ENCODE data around the gene DNAJB8.

DNAJB8 gene

GRCh38 chr3:128464188-128464587 is 2.5 kb downstream of the DNAJB8 start:
- DNase-seq (ENCODE audit: low spot score) = no peak

GRCh38 chr3:128463771-128464170 is 2.9 kb downstream of the DNAJB8 start:
- DNase-seq (ENCODE audit: low spot score) = no peak

GRCh38 chr3:128463354-128463753 is 3.3 kb downstream of the DNAJB8 start:
- DNase-seq (ENCODE audit: low spot score) = no peak

- no peak for DNase-seq (ENCODE audit: low spot score)
Measured at GRCh38 chr3:128462931-128463330, 3.8 kb downstream of the DNAJB8 start.

GRCh38 chr3:128462341-128462910 is 4.3 kb downstream of the DNAJB8 start:
- DNase-seq (ENCODE audit: low spot score) = no peak

- DNase-seq (ENCODE audit: low spot score) = no peak
Measured at GRCh38 chr3:128461731-128462130, 5.0 kb downstream of the DNAJB8 start.

- no peak for DNase-seq (ENCODE audit: low spot score)
Measured at GRCh38 chr3:128459461-128459820, 7.2 kb downstream of the DNAJB8 start.

GRCh38 chr3:128458746-128459460 is 7.8 kb downstream of the DNAJB8 start:
- no peak for DNase-seq (ENCODE audit: low spot score)

GRCh38 chr3:128457937-128458336 is 8.8 kb downstream of the DNAJB8 start:
- DNase-seq (ENCODE audit: low spot score) = no peak

- DNase-seq (ENCODE audit: low spot score) = no peak
Measured at GRCh38 chr3:128456776-128457715, 9.6 kb downstream of the DNAJB8 start.

- DNase-seq (ENCODE audit: low spot score) = no peak
Measured at GRCh38 chr3:128455786-128456748, 10.6 kb downstream of the DNAJB8 start.

GRCh38 chr3:128455116-128455515 is 11.6 kb downstream of the DNAJB8 start:
- DNase-seq (ENCODE audit: low spot score) = no peak

- DNase-seq (ENCODE audit: low spot score) = no peak
Measured at GRCh38 chr3:128454310-128454618, 12.4 kb downstream of the DNAJB8 start.

- DNase-seq (ENCODE audit: low spot score) = no peak
Measured at GRCh38 chr3:128453501-128454309, 13.0 kb downstream of the DNAJB8 start.

GRCh38 chr3:128452678-128453275 is 13.9 kb downstream of the DNAJB8 start:
- DNase-seq (ENCODE audit: low spot score) = no peak

- DNase-seq (ENCODE audit: low spot score) = no peak
Measured at GRCh38 chr3:128452120-128452519, 14.6 kb downstream of the DNAJB8 start.

GRCh38 chr3:128449111-128449638 is 17.5 kb downstream of the DNAJB8 start:
- DNase-seq (ENCODE audit: low spot score) = no peak

- DNase-seq (ENCODE audit: low spot score) = no peak
Measured at GRCh38 chr3:128448491-128448890, 18.2 kb downstream of the DNAJB8 start.

GRCh38 chr3:128447561-128448013 is 19.1 kb downstream of the DNAJB8 start:
- no peak for DNase-seq (ENCODE audit: low spot score)

- DNase-seq (ENCODE audit: low spot score) = no peak
Measured at GRCh38 chr3:128446821-128447220, 19.9 kb downstream of the DNAJB8 start.
